WTC11 (cell line): ENCODE results near the gene GALNT13. TPM values are rescaled to one million over a fixed set of nuclear protein-coding genes. Genes with fewer than 3 reads are reported as not detected.

Source experiments
- ATAC-seq: fragments of 200-7000 bp; cut with Tn5 transposase; 2 replicates; pipeline ENCODE4 v1.10.0; 2021; ENCODE audit warnings: mild to moderate bottlenecking, moderate library complexity
- CTCF ChIA-PET: fragments of 300-600 bp; sonication (Branson Sonifier 250); formaldehyde crosslinking; loops from one replicate; lab custom pipeline; 2021; ENCODE audit warnings: antibody characterized with exemption; lab: Charles Lee
- POLR2A ChIA-PET: fragments of 350-600 bp; sonication (Branson Sonifier 250); formaldehyde crosslinking; loops from one replicate; lab custom pipeline; 2021; ENCODE audit warnings: antibody characterized with exemption; lab: Charles Lee
- DNase-seq: peaks from one replicate; pipeline ENCODE4 v3.0.0; 2021; ENCODE audit warnings: low spot score
- H3K27ac Mint-ChIP-seq: 2 replicates; pipeline ENCODE4 v1.8.0; 2021; ENCODE audit warnings: mixed read lengths
- H3K27me3 Mint-ChIP-seq: 2 replicates; pipeline ENCODE4 v1.8.0; 2021; ENCODE audit warnings: low read depth, mild to moderate bottlenecking, moderate library complexity, mixed read lengths
- H3K36me3 Mint-ChIP-seq: 2 replicates; pipeline ENCODE4 v1.8.0; 2021; ENCODE audit warnings: mixed read lengths
- H3K4me1 Mint-ChIP-seq: 2 replicates; pipeline ENCODE4 v1.8.0; 2022; ENCODE audit warnings: mixed read lengths
- H3K4me3 Mint-ChIP-seq: 2 replicates; pipeline ENCODE4 v1.8.0; 2021; ENCODE audit warnings: mild to moderate bottlenecking, moderate library complexity, mixed read lengths
- H3K9me3 Mint-ChIP-seq: 2 replicates; pipeline ENCODE4 v1.8.0; 2021; ENCODE audit warnings: mixed read lengths
- CREB1 ChIP-seq: sonication (generic); formaldehyde crosslinking; IDR thresholded peaks from 2 replicates; pipeline ENCODE4 v1.8.0; 2023; ENCODE audit warnings: mild to moderate bottlenecking, missing genetic modification reagents
- EMX1 ChIP-seq: fragments of 250-450 bp; sonication (Bioruptor Pico); IDR thresholded peaks from 2 replicates; pipeline ENCODE4 v1.8.0; 2021; ENCODE audit warnings: mild to moderate bottlenecking
- FOXJ3 ChIP-seq: sonication (generic); formaldehyde crosslinking; IDR thresholded peaks from 2 replicates; pipeline ENCODE4 v1.9.0; 2021; ENCODE audit warnings: missing genetic modification reagents, mild to moderate bottlenecking, borderline replicate concordance
- GABPB1 ChIP-seq: sonication (generic); formaldehyde crosslinking; IDR thresholded peaks from 2 replicates; pipeline ENCODE4 v1.8.1; 2023; ENCODE audit warnings: mild to moderate bottlenecking, missing genetic modification reagents
- MYBL2 ChIP-seq: sonication (generic); formaldehyde crosslinking; IDR thresholded peaks from 2 replicates; pipeline ENCODE4 v1.8.1; 2023; ENCODE audit warnings: mild to moderate bottlenecking, moderate library complexity, missing genetic modification reagents
- NFYB ChIP-seq: sonication (generic); formaldehyde crosslinking; conservative IDR thresholded peaks from 2 replicates; pipeline ENCODE4 v1.8.0; 2022; ENCODE audit warnings: low read depth, missing genetic modification reagents
- RELA ChIP-seq: sonication (generic); formaldehyde crosslinking; IDR thresholded peaks from 2 replicates; pipeline ENCODE4 v1.8.1; 2022; ENCODE audit warnings: missing genetic modification reagents, mild to moderate bottlenecking, borderline replicate concordance
- SMAD4 ChIP-seq: sonication (generic); formaldehyde crosslinking; IDR thresholded peaks from 2 replicates; pipeline ENCODE4 v1.8.0; 2022; ENCODE audit warnings: mild to moderate bottlenecking, missing genetic modification reagents
- TEAD4 ChIP-seq: sonication (generic); formaldehyde crosslinking; IDR thresholded peaks from 2 replicates; pipeline ENCODE4 v1.8.0; 2022; ENCODE audit warnings: mild to moderate bottlenecking, missing genetic modification reagents
- total RNA-seq: library from RNA; stranded (reverse); gene quantifications from 3 replicates; pipeline ENCODE4 v1.2.3, GENCODE V29; 2021
- TF ChIP-seq, protein P1 (sequence below): sonication (generic); formaldehyde crosslinking; IDR thresholded peaks from 2 replicates; pipeline ENCODE4 v1.8.1; 2022; ENCODE audit warnings: mild to moderate bottlenecking, moderate library complexity, missing genetic modification reagents
- TF ChIP-seq, protein P2 (sequence below): sonication (generic); formaldehyde crosslinking; IDR thresholded peaks from 2 replicates; pipeline ENCODE4 v1.8.0; 2023; ENCODE audit warnings: missing genetic modification reagents
- TF ChIP-seq, protein P3 (sequence below): fragments of 250-450 bp; sonication (Bioruptor Pico); IDR thresholded peaks from 2 replicates; pipeline ENCODE4 v2.1.2; 2022; ENCODE audit warnings: mild to moderate bottlenecking, moderate library complexity
- TF ChIP-seq, protein P4 (sequence below): fragments of 250-450 bp; sonication (Bioruptor Pico); IDR thresholded peaks from 2 replicates; pipeline ENCODE4 v1.9.0; 2021; ENCODE audit warnings: mild to moderate bottlenecking, borderline replicate concordance
- TF ChIP-seq, protein P5 (sequence below): fragments of 200-600 bp; IDR thresholded peaks from 2 replicates; pipeline ENCODE4 v1.8.0; 2022; ENCODE audit warnings: antibody characterized with exemption
- TF ChIP-seq, protein P6 (sequence below): sonication (generic); formaldehyde crosslinking; IDR thresholded peaks from 2 replicates; pipeline ENCODE4 v1.8.0; 2023; ENCODE audit warnings: missing genetic modification reagents, mild to moderate bottlenecking, borderline replicate concordance

Gene GALNT13
- total RNA-seq, 1 experiment from 2014 or later, result 9.9 TPM

DNA sequence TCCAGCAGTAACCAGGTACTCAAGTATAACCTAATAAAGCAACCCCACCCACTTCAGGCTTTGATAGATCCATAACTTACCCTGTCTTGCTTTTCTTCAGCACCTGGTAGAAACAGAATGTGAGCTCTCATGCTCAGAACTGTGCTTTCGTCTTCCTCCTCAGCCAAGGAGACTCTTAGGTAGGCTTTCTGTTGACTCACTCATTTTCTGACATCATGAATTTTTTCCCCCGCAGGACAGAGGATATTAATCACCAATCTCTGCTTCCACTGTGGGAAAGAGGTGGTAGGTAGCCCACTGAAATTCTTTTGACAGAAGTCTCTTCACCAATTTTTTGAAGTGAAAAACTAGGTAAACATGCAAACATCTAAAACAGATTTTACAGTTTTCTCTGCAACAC is 585.6 kb downstream of the GALNT13 start (continued):
- TF ChIP-seq, protein P1, sequence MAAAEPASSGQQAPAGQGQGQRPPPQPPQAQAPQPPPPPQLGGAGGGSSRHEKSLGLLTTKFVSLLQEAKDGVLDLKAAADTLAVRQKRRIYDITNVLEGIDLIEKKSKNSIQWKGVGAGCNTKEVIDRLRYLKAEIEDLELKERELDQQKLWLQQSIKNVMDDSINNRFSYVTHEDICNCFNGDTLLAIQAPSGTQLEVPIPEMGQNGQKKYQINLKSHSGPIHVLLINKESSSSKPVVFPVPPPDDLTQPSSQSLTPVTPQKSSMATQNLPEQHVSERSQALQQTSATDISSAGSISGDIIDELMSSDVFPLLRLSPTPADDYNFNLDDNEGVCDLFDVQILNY (CRISPR knock-in tag), result no peak
- no peak for TF ChIP-seq NFYB (CRISPR knock-in tag)
- TF ChIP-seq, protein P2, sequence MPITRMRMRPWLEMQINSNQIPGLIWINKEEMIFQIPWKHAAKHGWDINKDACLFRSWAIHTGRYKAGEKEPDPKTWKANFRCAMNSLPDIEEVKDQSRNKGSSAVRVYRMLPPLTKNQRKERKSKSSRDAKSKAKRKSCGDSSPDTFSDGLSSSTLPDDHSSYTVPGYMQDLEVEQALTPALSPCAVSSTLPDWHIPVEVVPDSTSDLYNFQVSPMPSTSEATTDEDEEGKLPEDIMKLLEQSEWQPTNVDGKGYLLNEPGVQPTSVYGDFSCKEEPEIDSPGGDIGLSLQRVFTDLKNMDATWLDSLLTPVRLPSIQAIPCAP (CRISPR knock-in tag), result no peak
- no peak for TF ChIP-seq TEAD4 (CRISPR knock-in tag)
- no peak for TF ChIP-seq MYBL2 (CRISPR knock-in tag)
- no peak for TF ChIP-seq GABPB1 (CRISPR knock-in tag)
- TF ChIP-seq, protein P3, sequence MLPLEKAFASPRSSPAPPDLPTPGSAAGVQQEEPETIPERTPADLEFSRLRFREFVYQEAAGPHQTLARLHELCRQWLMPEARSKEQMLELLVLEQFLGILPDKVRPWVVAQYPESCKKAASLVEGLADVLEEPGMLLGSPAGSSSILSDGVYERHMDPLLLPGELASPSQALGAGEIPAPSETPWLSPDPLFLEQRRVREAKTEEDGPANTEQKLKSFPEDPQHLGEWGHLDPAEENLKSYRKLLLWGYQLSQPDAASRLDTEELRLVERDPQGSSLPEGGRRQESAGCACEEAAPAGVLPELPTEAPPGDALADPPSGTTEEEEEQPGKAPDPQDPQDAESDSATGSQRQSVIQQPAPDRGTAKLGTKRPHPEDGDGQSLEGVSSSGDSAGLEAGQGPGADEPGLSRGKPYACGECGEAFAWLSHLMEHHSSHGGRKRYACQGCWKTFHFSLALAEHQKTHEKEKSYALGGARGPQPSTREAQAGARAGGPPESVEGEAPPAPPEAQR, result no peak
- TF ChIP-seq CREB1 (CRISPR knock-in tag), result no peak

DNA sequence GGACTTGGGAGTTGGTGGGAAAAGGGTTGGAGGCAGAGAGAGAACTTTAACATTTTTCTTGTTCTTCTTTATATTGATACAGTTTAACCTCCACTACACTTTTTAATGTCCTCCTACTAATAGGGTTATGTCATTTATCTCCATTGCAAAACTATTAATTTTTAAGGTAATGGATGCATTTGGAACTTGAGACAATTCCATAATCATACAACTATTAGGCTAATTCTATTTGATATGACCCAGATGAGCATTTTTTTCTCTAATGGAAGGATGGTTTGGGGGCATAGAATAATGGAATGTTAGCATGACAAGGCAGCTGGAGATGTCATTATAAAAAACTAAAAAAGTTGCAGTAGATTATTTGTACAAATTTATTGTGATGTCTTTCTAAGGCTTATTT is 587.6 kb downstream of the GALNT13 start:
- no peaks in the 10 kb centered on the region for H3K36me3 Mint-ChIP-seq
- H3K27me3 Mint-ChIP-seq, result no peaks in the 10 kb centered on the region; the same call in 1 of the 2 replicates
- DNase-seq (no peak), ATAC-seq (no peak)
- POLR2A ChIA-PET, result no interaction called here
- H3K4me3 Mint-ChIP-seq, result no peak overlapping the region
- CTCF ChIA-PET, result no interaction called here
- no peak for TF ChIP-seq RELA (CRISPR knock-in tag)
- no peak for TF ChIP-seq SMAD4 (CRISPR knock-in tag)
- no peak for TF ChIP-seq EMX1
- TF ChIP-seq, protein P4, sequence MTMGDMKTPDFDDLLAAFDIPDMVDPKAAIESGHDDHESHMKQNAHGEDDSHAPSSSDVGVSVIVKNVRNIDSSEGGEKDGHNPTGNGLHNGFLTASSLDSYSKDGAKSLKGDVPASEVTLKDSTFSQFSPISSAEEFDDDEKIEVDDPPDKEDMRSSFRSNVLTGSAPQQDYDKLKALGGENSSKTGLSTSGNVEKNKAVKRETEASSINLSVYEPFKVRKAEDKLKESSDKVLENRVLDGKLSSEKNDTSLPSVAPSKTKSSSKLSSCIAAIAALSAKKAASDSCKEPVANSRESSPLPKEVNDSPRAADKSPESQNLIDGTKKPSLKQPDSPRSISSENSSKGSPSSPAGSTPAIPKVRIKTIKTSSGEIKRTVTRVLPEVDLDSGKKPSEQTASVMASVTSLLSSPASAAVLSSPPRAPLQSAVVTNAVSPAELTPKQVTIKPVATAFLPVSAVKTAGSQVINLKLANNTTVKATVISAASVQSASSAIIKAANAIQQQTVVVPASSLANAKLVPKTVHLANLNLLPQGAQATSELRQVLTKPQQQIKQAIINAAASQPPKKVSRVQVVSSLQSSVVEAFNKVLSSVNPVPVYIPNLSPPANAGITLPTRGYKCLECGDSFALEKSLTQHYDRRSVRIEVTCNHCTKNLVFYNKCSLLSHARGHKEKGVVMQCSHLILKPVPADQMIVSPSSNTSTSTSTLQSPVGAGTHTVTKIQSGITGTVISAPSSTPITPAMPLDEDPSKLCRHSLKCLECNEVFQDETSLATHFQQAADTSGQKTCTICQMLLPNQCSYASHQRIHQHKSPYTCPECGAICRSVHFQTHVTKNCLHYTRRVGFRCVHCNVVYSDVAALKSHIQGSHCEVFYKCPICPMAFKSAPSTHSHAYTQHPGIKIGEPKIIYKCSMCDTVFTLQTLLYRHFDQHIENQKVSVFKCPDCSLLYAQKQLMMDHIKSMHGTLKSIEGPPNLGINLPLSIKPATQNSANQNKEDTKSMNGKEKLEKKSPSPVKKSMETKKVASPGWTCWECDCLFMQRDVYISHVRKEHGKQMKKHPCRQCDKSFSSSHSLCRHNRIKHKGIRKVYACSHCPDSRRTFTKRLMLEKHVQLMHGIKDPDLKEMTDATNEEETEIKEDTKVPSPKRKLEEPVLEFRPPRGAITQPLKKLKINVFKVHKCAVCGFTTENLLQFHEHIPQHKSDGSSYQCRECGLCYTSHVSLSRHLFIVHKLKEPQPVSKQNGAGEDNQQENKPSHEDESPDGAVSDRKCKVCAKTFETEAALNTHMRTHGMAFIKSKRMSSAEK (CRISPR knock-in tag), result no peak
- TF ChIP-seq, protein P5, sequence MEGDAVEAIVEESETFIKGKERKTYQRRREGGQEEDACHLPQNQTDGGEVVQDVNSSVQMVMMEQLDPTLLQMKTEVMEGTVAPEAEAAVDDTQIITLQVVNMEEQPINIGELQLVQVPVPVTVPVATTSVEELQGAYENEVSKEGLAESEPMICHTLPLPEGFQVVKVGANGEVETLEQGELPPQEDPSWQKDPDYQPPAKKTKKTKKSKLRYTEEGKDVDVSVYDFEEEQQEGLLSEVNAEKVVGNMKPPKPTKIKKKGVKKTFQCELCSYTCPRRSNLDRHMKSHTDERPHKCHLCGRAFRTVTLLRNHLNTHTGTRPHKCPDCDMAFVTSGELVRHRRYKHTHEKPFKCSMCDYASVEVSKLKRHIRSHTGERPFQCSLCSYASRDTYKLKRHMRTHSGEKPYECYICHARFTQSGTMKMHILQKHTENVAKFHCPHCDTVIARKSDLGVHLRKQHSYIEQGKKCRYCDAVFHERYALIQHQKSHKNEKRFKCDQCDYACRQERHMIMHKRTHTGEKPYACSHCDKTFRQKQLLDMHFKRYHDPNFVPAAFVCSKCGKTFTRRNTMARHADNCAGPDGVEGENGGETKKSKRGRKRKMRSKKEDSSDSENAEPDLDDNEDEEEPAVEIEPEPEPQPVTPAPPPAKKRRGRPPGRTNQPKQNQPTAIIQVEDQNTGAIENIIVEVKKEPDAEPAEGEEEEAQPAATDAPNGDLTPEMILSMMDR, result no peak
- TF ChIP-seq FOXJ3, result no peak
- TF ChIP-seq, protein P6, sequence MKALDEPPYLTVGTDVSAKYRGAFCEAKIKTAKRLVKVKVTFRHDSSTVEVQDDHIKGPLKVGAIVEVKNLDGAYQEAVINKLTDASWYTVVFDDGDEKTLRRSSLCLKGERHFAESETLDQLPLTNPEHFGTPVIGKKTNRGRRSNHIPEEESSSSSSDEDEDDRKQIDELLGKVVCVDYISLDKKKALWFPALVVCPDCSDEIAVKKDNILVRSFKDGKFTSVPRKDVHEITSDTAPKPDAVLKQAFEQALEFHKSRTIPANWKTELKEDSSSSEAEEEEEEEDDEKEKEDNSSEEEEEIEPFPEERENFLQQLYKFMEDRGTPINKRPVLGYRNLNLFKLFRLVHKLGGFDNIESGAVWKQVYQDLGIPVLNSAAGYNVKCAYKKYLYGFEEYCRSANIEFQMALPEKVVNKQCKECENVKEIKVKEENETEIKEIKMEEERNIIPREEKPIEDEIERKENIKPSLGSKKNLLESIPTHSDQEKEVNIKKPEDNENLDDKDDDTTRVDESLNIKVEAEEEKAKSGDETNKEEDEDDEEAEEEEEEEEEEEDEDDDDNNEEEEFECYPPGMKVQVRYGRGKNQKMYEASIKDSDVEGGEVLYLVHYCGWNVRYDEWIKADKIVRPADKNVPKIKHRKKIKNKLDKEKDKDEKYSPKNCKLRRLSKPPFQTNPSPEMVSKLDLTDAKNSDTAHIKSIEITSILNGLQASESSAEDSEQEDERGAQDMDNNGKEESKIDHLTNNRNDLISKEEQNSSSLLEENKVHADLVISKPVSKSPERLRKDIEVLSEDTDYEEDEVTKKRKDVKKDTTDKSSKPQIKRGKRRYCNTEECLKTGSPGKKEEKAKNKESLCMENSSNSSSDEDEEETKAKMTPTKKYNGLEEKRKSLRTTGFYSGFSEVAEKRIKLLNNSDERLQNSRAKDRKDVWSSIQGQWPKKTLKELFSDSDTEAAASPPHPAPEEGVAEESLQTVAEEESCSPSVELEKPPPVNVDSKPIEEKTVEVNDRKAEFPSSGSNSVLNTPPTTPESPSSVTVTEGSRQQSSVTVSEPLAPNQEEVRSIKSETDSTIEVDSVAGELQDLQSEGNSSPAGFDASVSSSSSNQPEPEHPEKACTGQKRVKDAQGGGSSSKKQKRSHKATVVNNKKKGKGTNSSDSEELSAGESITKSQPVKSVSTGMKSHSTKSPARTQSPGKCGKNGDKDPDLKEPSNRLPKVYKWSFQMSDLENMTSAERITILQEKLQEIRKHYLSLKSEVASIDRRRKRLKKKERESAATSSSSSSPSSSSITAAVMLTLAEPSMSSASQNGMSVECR (CRISPR knock-in tag), result no peak
- no peaks in the 10 kb centered on the region for H3K9me3 Mint-ChIP-seq
- H3K27ac Mint-ChIP-seq, result no peak overlapping the region
- no peaks in the 10 kb centered on the region for H3K4me1 Mint-ChIP-seq
